CD4-positive, alpha-beta T cell treated with Interleukin-4 for 1 hour (primary cell): ENCODE results near the gene RFX7.

ENCODE experiments used
- DNase-seq, 2 donors: peaks; one replicate each; pipeline ENCODE4 v3.0.0-alpha.2; 2020 to 2022

Gene RFX7

GRCh38 chr15:56124391-56124790, 119.3 kb downstream of the RFX7 start:
- DNase-seq, result no peak

GRCh38 chr15:56105855-56106254, 137.8 kb downstream of the RFX7 start:
- no peak for DNase-seq

GRCh38 chr15:56102441-56102840, 141.2 kb downstream of the RFX7 start:
- no peak for DNase-seq

GRCh38 chr15:56099311-56099710, 144.4 kb downstream of the RFX7 start:
- DNase-seq, result no peak

- no peak for DNase-seq
Measured at GRCh38 chr15:56098195-56098863, 145.3 kb downstream of the RFX7 start.

GRCh38 chr15:56095406-56095805, 148.3 kb downstream of the RFX7 start:
- no peak for DNase-seq

GRCh38 chr15:56094171-56094570, 149.5 kb downstream of the RFX7 start:
- no peak for DNase-seq

- DNase-seq, result no peak
Measured at GRCh38 chr15:56088389-56088788, 155.3 kb downstream of the RFX7 start.

GRCh38 chr15:56086566-56086965, 157.1 kb downstream of the RFX7 start:
- no peak for DNase-seq

GRCh38 chr15:56082263-56082761, 161.4 kb downstream of the RFX7 start:
- no peak for DNase-seq

- no peak for DNase-seq
Measured at GRCh38 chr15:56077081-56077480, 166.6 kb downstream of the RFX7 start.

GRCh38 chr15:56076640-56077039, 167.0 kb downstream of the RFX7 start:
- no peak for DNase-seq

- DNase-seq, result no peak
Measured at GRCh38 chr15:56074481-56075265, 169.0 kb downstream of the RFX7 start.

- DNase-seq, result no peak
Measured at GRCh38 chr15:56064152-56064551, 179.5 kb downstream of the RFX7 start.

- no peak for DNase-seq
Measured at GRCh38 chr15:56059716-56060115, 184.0 kb downstream of the RFX7 start.

GRCh38 chr15:56058986-56059385, 184.7 kb downstream of the RFX7 start:
- DNase-seq, result no peak

GRCh38 chr15:56056626-56057025, 187.1 kb downstream of the RFX7 start:
- no peak for DNase-seq

GRCh38 chr15:56053046-56053400, 190.7 kb downstream of the RFX7 start:
- no peak for DNase-seq

- DNase-seq, result peak in 1 of 2 donors; percentile 57
Measured at GRCh38 chr15:56052395-56053045, 191.2 kb downstream of the RFX7 start.

GRCh38 chr15:56051676-56052075, 192.0 kb downstream of the RFX7 start:
- DNase-seq, result no peak

- DNase-seq, result no peak
Measured at GRCh38 chr15:56049577-56049976, 194.1 kb downstream of the RFX7 start.

- no peak for DNase-seq
Measured at GRCh38 chr15:56047354-56047753, 196.3 kb downstream of the RFX7 start.

GRCh38 chr15:56045068-56045748, 198.5 kb downstream of the RFX7 start:
- no peak for DNase-seq
